NCI-H510A treated with DMSO at 0.1 percent for 48 hours (cell line): ENCODE data around the gene CTDSPL.
"Not testable (repeated sequence)": the region's sequence is repeated elsewhere in the genome, so short reads cannot be mapped to it uniquely, and the experiment has no call there.

Source experiments
- DNase-seq: peaks from one replicate; lab custom pipeline; 2025; lab: John Stamatoyannopoulos, UW

Gene CTDSPL, protein sequence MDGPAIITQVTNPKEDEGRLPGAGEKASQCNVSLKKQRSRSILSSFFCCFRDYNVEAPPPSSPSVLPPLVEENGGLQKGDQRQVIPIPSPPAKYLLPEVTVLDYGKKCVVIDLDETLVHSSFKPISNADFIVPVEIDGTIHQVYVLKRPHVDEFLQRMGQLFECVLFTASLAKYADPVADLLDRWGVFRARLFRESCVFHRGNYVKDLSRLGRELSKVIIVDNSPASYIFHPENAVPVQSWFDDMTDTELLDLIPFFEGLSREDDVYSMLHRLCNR

DNA sequence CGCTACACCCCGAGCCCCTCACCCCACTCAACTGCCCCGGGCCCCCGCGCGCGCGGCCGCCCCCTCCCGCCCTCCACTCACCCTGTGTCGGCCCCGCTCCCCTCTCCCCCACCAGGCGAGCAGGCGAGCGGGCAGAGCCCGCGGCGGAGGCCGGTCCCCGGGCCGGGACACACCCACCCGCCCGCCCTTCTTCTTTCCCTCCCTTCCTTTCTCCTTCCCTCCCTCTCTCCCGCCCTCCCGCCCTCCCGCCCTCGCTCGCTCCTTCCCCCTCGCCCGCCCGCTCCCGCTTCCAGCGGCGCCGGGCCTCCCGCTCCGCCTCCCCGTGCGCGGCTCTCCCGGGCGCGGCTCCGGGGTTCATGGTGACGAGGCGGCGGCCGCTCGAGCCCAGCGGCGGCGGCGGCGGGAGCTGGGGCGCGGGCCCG lies at the start of gene CTDSPL:
TSS of gene CTDSPL (plus strand) at position 261 of the 422 bp plus-strand sequence. CDS start 320 bp downstream, outside the sequence.
- DNase-seq, result peak; percentile 28

DNA sequence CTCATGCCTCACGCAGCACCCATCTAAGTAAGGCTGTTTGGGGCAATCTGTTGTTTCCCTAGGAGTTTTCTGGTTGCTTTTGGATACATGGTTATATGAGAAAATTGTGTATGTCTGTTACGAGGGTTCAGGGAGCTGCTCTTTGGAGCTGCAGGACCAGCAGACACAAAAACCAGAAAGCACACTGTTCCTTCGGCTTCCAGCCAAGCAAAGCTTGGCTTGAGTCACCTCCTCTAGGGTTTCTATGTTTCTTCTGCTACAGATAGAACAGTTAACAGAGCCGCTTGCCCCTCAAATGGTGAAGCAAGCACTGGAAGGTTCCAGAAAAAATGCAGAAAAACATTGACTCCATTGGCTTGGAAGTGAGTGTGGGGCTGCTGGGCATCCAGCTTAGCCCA lies 49.2 kb upstream of the CTDSPL start:
- no peak for DNase-seq

DNA sequence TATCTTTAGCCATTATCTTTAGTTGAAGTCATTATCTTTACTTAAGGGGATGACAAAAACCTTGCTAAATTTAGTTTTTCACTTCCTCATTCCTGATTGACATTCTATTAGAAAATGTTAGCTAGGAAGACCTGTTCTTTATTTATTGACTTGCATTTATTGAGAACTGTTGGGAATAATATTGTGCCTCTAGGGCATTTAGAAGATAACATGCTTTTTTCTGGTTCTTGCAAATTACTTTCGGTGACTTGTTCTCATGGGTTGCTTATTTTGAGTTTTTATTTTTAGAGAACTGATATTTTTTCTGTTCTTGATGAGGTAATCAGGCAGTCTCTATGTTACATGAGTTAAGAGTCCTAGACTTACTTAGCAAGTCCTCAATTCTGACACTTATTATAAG lies 48.3 kb upstream of the CTDSPL start:
- no peak for DNase-seq

DNA sequence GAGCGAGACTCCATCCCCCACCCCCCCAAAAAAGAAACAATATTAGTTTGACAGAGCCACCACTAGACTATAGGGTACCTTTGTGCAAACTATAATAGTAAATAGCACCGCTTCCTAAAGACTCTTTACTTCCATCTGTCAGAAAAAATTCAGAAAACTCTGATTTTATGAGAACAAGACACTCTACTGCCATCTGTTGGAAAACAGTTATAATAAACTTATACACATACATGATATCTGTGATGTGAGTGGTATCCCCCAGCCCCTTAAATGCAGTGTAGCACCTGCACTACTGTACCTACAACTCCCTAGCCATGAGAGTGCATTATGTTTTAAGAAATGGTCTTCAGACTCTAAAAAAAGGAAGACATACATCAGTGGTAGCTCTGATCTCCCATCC lies 47.1 kb upstream of the CTDSPL start:
- no peak for DNase-seq

DNA sequence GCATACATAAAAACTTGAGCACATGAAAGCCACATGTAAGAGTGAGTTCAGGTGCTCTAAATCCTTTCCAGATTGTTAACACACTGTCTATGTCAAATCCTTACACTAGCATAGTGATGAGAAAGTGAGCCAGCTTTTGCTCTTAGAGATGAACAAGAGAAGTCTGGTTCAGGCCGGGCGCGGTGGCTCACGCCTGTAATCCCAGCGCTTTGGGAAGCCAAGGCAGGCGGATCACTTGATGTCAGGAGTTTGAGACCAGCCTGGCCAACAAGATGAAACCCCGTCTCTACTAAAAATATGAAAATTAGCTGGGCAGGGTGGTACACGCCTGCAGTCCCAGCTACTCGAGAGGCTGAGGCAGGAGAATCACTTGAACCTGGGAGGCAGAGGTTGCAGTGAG lies 46.5 kb upstream of the CTDSPL start:
- not testable (repeated sequence) for DNase-seq

DNA sequence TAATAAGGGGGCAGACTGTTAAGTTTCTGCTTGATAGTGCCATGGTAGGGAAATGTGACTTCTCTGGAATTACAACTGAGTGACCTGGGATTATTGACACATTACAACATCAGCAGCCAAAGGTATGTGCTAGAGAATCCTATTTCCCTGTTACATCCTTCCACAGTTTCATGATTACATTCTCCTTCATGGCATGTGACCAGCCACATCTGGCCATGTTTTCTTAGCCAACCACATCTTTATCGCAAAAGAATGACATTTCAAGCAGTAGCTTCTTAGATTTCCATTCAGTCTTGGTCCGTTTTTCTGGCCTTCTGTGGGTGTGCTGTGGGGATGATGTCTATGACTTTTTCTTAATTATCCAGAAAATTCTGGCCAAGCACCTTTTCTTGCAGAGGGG lies 45.4 kb upstream of the CTDSPL start:
- DNase-seq, result no peak

DNA sequence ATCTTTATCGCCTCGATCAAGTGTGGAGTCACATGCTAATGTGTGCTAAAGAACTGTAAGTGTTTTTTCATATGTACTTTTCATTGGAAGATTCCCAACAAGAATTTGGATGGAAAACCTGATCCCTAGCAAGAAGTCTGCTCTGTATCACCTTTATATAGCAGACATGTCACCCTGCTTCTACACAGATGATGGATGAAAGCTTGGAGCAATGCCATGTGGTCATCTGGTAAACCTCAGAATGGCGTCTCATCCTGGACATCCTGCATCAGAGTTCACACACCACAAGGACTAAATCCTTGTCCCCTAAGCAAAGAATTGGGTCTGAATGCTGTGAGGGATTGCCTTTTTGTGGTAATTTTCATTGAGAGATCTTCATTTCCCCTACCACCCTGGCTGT lies 42.1 kb upstream of the CTDSPL start:
- DNase-seq, result no peak

DNA sequence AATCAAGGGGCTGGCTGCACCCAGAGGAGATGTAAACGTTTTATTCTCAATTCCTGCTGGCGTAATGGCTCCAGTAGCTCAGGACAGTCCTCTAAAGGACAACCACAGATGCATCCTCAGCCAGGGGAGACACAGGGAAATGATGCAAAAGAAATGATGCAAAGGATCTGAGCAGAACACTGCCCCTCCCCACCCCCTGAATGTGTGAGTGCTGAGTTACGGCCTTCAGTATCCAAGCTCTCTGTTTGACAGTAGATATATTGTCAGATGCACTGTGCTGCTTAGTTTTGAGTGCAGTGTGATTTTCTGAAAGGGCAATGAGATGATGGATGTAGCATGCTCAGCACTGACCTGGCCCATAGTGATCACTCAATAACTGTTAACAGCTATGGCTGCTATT lies 41.4 kb upstream of the CTDSPL start:
- no peak for DNase-seq

DNA sequence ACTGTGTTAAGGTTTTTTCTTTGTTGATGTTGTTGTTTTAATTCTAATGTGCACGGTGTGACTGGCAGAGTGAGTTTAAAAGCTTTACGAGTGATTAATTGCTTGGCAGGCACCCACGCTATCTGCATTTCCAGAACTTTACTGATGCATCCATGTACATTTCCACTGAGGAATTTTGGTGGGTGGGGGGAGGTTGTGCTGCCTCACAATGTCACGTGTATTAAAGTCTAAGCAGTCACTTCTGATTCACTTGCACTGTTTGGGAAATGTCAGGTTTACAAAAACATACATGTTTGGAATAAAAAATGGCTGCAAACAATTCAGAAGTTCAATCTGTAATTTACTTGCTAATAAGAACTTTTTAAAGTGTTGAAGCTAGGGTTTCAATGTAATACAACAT lies 38.5 kb upstream of the CTDSPL start:
- DNase-seq, result no peak

DNA sequence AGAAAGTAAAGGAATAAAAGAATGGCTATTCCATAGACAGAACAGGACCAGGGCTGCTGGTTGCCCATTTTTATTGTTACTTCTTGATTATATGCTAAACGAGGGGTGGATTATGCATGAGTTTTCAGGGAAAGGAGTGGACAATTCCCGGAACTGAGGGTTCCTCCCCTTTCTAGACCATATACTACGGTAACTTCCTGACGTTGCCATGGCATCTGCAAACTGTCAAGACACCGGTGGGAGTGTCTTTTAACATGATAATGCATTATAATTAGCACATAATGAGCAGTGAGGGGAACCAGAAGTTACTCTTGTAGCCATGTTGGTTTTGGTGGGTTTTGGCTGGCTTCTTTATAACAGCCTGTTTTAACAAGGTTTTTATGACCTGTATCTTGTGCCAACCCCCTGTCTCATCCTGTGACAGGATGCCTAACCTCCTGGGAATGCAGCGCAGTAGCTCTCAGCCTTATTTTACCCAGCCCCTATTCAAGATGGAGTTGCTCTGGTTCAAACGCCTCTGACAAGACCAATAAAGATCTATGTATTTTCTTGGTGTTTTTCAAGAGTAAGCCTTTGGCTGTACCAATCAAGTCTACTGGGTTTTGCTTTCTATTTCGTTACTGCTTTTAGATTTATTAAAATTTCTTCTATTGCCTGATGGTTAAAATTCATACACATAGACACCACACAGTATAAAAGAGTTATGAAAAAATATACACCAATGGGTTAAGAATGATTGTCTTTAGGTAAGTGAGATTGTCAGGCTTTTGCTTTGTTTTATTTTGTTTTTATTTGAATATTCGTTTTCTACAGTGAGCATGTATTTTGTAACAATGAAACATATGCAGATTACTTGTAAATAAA lies 37.4 kb upstream of the CTDSPL start:
- DNase-seq, result no peak

DNA sequence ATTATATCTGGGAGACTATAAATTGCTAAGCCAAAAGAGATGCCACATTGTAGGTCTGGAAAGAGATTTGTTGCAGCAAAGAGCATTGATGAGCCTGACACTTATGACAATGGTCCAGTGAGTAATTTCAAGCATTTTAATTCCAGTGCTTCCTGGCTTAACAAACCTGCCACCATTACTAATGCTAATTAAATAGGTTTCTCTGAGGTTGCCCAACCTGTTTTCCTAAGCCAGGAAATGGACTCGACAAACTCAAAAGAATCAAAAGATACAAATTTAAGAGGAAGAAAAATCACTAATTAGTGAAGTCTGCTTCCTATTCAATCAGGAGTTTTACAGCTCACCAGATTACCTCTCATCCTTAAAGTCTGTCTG lies 36.7 kb upstream of the CTDSPL start:
- peak; percentile 5 for DNase-seq

DNA sequence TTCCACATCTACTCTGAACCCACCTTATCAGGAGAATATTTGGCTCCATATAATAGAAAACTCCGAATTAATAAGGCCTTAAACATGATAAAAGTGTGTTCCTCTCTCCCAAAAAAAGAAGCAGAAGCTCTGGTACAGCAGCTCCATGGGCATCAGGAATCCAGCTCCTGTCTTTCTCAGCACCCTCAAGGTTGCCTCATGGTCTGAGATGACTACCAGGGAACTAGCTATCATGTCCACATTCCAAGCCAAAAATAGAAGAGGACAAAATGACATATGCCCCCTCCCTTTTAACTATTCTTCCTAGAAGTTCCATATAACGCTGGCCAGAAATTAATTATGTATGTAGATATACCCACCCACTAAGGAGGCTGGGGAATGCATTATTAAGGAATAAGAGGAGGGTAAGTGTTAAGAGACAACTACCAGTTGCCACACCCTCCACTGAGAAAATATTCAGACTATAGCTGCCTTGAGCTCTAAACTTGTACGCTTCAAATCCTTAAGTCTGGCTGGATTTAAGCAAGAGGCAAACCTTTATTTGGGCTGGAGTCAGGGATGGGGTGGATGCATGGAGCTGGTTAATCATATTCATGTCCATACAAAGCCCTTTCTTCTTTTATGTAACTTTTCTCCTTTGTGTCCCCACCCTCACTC lies 35.8 kb upstream of the CTDSPL start:
- DNase-seq, result no peak

DNA sequence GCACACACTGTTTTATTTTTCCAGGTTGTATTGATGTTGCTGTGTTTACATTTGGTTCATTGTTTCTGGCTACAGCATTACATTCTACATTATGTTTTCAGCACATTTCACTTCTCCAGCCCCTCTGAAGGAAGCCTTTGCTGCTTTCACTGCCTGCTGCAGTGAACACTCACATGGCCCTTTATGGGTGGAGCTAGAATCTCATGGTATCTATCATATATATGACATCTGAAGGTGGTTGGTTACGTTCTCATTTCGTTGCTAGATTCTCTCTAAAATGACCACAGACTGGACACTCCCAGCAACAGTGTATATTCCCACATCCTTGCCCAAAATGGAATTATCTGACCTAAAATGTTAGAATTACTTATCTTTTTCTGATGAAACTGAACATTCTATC lies 35.2 kb upstream of the CTDSPL start:
- no peak for DNase-seq

DNA sequence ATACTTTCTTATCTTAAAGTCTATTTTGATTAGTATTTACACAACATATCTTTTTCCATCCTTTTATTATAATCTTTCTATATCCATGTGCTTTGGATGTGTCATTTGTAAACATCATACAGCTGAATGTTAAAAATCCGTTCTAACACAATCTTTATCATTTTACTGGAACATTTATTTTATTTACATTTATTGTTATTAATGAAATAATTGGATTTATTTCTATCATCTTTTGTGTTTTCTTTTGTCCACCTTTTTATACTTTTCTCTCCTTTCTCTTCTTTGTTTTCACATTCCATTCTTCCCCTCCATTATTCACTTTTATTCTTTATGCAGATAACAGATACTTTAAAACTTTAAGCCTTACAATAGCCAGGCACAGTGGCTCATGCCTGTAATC lies 34.7 kb upstream of the CTDSPL start:
- DNase-seq, result no peak

DNA sequence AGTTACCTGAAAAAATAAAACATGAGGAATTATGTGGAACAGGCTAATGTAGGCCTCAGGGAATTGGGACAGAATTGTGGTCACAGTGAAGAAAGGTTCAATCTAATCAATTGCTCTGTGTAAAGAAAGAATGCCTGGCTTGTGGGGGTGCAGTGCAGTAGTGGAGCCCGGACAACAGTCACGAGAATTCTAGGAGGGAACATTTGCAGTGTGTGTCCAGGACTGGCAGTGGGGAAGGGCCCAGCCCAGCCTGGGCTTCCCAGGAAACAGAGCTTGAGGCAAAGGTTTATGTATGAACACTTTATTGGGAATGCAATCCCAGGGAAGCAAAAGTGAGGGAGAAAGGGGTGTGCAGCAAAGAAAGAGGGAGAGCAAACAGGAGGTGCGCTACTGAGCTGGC lies 29.2 kb upstream of the CTDSPL start:
- DNase-seq, result no peak

DNA sequence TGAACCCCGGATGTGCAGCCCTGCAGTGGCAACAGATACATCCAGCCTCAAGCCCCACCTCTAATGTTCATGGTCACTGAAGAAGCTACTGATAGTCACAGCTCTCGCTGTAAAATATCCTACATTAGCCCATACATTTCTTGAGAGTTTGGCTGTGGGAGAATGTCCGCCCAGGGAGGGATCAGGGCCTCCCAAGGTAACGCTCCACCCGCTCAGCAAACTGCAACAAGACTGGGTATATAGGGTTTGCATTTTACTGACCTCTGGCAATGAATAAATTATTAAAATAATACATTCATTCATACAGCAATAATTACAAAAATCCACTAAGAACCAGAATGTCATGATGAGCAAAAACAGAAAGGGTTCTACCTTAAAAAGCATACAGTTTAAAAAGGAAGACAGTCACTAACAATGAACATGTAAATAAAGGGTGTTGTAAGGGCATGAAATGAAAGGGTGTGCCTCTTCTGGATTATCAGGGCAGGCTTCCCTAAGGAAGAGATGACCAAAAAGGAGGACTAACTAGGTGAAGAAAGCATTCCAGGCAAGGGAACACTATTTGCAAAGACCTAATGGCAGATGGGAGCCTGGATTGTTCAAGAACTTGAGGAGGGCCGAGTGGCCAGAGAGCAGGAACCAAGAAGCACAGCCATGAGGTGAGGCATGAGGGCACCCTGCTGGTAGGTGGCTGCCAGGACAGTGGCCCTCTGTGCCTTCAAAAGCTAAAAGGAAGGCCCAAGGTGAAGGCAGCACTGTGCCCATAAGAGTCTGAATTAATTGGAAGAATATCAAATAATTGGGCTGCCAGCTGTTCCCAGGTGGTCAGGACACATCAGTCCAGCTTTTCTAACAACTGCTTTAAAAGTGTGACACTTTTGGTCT lies 28.1 kb upstream of the CTDSPL start:
- no peak for DNase-seq

DNA sequence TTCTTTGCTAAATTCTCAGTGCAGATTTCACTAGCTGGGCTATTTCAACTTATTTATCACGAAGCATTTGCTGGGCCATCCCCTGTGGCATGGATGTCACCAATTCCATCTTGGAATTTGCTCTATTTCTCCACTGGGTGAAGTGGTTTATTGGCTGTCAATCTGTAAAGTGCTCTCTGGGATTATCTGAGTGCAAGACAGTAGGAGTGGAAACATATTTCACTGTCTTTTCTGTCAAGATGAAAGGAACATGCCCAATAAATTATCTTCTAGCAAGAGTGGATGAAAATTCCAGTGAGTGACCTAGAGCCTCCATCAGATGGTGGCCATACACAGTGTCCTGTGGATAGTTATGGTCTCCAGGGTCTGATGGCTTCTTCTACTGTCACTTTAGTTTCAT lies 25.1 kb upstream of the CTDSPL start:
- no peak for DNase-seq

DNA sequence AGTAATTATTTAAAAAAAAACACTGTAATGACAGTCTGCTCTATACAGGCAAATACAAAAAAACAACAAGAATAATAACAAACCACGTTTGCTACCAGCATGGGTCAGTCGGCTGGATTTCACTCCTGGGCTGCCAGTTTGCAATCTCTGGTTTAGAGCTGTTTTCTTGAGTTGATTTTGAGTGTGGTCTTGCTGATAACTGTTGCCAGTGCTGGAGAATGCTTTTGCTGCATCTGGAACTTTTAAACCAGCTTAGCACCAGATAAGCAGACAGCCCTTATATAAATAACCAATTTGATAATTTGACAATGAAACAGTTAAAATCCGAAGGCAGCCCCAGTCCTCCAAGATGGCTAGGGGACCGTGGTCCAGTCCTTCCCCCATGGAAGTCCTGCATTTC lies 14.0 kb upstream of the CTDSPL start:
- no peak for DNase-seq

DNA sequence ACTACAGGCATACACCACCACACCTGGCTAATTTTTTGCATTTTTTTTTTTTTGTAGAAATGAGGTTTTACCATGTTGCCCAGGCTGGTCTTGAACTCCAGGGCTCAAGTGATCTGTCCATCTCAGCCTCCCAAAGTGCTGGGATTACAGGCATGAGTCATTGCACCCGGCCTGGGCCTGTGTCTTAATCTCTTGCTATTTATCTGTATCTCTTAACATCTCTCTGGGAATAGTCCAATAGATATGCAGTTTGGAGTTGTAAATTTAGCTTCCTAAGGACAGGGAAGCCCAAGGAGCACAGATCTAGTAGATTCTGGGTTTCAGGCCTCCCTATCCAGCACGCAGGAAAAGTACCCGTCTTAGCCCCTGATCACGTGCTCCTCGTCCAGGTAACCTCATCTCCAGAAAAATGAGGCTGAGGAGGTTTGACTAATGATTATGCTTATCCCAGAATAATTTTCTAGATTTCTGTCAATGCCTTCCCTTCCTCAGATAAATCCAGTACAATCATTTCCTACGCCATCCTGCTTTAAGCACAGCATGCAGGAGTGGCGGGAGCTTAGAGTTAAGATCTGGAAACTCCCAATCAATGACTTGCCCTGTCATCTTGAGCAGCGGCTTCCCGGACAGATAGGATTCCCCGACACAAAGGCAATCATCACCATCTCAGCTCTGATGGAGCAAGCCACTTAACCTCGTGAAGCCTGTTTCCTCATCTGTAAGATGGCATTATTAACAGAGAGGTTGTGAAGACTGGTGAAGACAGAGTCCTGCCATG lies 12.3 kb upstream of the CTDSPL start:
- no peak for DNase-seq

DNA sequence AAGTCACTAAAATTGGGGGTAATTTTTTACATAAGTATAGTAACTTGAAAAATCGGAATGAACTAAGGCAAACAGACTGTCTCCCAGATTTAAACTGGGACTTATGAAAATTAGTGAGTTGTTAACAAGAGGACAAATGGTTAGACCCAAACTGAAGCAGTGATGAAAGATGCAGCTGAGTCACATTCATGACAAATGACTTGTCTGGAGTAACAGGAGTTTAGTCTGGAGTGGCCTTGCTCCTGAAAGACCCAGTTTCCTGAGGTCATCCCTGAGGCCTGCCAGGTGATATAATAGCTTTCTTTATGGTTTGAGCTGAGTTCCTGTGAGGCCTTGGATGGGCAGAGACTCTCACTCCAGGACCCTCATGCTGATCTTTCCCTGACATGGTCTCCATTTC lies 9.6 kb upstream of the CTDSPL start:
- no peak for DNase-seq

DNA sequence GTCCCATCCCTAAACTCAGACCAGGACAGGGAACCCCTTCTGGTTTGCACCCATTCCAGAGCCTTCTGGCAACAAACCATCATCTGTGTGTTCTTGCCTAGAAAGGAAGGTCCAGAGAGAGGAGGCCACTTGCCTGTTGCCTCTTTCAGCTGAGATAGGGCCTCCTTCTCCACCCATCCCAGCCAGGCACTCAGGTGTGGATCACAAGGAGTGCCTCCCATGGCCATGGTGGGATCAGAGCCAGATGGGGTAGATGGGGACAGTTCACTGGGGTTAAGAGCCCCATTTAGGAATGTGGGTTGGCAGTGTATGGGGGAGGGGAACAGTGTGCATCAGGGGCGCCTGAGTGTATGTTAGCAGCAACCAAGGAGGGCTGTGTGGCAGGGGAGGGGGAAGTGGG lies 8.9 kb upstream of the CTDSPL start:
- DNase-seq, result no peak
